Activated CD4-positive, alpha-beta T cell treated with anti-CD3 and anti-CD28 coated beads for 48 hours (primary cell): ENCODE results near the gene RARB.

Experiments
- DNase-seq: peaks from one replicate; pipeline ENCODE4 v3.0.0-alpha.2; 2020

RARB gene

DNA sequence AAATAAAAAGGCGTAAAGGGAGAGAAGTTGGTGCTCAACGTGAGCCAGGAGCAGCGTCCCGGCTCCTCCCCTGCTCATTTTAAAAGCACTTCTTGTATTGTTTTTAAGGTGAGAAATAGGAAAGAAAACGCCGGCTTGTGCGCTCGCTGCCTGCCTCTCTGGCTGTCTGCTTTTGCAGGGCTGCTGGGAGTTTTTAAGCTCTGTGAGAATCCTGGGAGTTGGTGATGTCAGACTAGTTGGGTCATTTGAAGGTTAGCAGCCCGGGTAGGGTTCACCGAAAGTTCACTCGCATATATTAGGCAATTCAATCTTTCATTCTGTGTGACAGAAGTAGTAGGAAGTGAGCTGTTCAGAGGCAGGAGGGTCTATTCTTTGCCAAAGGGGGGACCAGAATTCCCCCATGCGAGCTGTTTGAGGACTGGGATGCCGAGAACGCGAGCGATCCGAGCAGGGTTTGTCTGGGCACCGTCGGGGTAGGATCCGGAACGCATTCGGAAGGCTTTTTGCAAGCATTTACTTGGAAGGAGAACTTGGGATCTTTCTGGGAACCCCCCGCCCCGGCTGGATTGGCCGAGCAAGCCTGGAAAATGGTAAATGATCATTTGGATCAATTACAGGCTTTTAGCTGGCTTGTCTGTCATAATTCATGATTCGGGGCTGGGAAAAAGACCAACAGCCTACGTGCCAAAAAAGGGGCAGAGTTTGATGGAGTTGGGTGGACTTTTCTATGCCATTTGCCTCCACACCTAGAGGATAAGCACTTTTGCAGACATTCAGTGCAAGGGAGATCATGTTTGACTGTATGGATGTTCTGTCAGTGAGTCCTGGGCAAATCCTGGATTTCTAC is at the start of gene RARB:
Gene RARB (plus strand): TSS at position 322 of the 847 bp plus-strand sequence. CDS start 469 bp downstream, at position 791.
- no peak for DNase-seq

- no peak for DNase-seq
Measured at GRCh38 chr3:25378786-25379311, 49.2 kb upstream of the RARB start.

- DNase-seq = no peak
Measured at GRCh38 chr3:25380222-25380739, 47.8 kb upstream of the RARB start.

- DNase-seq = no peak
Measured at GRCh38 chr3:25381083-25381482, 47.0 kb upstream of the RARB start.

DNA sequence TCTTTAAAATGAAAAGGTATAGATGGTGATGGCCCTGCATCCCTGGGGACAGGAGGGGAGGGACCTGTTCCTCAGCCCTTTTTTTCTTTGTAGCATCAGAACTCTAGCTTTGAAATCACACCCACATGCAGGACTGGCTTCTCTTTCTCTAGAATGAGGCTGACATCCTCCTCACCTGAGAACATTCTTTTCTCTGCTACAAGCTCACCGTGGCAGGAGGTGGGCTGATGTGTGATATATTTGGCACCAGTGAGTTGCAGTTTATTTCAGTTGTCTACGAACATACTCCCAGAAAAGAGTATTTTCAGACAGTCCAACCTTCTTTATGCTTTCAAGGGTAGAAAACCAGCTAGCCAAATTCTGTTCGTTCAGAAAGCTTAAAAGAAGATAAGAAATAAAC is 43.6 kb upstream of the RARB start:
- no peak for DNase-seq

DNA sequence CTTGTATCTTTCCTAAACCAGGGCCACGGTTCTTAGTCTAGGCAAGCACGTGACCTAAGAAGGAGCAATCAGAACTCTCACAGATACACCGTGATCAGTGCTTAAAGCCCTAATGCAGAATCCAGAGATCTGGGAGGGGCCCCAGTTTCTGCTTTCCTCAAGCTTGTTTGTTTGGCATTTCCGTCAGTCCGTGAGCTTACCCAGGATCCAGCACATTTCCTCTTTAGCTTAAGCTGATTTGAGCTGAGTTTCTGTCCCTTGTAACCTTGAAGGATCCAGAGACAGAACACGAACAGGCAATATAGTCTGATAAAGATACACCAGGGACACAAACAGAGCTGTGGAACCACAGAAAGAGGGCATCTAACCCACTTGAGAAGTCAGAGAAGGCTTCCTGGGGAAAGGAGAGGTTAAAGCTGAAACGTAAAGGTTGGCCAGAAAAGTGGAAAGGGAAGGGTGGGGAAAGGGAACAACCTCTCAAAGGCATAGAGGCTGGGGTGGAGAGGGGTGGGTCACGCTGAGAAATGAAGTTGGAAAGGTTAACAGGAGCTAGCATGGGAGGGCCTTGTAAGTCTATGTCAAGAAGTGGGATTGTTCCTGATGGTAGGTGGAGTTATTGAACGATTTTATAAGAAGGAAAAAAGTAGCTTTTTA is 42.1 kb upstream of the RARB start:
- no peak for DNase-seq

- no peak for DNase-seq
Measured at GRCh38 chr3:25386686-25387255, 41.3 kb upstream of the RARB start.

DNA sequence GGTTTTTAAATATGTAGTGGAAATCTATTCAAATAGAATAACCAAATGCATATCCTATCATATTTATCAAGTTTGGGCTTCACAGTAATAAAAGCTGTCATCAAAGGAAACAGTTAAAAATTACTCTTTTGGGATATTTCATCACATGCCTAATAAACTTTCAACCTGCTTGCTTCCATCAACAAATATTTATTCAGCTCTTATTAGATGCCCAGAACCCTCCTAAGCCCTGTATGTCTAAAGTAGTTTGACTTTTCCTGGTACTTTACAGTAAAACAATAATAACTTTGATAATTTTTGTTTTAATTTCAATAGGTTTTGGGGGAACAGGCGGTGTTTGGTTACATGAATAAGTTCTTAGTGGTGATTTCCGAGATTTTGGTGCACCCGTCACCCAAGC is 37.5 kb upstream of the RARB start:
- no peak for DNase-seq

DNA sequence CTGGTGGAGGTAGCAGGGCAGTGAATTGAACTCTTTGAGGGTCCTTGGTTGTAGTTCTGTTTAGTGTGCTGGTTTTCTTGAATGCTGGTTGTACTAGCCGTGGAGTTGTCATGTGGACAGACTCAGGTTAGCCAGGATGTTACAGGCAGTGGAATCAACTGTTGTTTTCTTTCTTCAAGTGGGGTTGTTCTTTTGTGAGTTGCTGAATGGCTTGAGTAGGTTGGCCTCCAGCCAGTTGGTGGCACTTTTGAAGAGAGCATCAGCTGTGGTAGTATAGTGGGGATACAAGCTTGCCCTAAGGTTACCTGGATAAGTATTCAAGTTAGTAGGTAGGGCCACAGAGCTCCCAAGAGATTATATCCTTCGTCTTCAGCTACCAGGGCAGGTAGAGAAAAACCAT is 31.8 kb upstream of the RARB start:
- DNase-seq = no peak

DNA sequence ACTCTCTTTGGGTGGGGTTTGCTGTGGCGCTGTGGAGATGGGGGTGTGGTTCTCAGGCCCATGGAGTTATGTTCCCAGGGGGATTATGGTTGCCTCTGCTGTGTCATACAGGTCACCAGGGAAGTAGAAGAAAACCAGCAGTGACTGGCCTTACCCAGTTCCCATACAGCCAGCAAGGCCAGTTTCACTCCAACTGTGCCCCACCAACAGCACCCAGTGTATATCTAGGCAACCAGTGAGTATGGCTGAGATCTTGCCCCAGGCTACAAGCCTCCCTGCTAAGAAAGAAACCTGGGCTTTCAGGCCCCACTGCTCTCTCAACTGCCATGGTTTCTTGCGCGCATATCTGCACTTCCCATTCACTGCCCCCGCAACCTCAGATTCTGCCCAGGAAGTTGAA is 31.4 kb upstream of the RARB start:
- no peak for DNase-seq

DNA sequence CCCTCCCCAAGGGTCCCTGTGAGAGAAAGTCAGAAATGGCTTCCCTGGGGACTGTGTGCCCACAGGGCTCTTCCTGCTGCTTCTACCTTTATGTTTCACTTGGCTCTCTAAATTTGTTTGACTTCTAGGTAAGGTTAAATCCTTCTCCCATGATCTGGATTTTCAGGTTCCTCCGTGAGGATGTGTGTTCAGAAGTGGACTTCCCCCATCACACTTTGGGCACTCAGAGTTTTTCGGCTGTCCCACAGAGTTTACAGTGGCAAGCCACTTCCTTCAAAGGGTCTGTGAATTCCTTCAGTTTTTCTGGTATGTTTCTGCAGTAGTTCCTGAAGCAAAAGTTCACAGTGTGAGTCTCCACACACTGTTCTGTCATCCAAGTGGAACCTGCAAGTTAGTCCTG is 30.9 kb upstream of the RARB start:
- DNase-seq = no peak

GRCh38 chr3:25400587-25400986 is 27.5 kb upstream of the RARB start:
- DNase-seq = no peak

GRCh38 chr3:25403968-25404367 is 24.1 kb upstream of the RARB start:
- no peak for DNase-seq

DNA sequence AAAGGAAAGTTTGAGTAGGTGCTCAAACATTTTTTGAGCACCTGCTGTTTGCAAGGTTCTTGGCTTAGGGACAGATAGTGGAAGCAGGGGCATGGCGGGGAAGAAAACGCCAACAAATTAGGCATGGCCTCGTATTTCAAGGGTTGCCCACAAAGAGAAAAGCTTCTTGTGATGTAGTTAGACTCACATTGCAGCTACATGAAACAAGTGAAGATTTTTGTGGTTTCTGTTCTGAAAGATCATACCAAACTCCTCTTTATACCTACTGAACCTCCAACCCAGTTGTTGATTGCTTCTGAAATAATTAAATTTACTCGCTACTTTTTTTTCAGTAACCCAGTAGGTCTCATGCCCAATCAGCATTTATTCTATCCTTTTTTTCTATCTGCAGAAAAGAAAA is 23.5 kb upstream of the RARB start:
- DNase-seq = no peak

DNA sequence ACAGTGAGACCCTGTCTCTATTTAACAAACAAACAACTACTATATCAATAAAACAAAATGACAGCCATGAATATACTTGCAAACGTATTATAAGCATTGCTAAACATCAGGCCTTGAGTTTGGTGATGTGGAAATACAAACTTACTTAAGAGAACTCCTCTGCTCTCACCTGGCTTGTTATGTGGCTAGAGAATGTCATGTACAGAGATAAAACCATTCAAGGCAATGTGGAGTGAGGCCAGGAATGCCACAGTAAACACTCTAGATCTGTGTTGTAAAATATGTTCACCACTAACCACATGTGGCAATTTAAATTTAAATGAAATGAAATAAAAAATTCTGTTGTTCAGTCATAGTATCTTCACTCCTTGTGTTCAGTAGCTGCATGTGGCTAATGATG is 22.7 kb upstream of the RARB start:
- DNase-seq = no peak

DNA sequence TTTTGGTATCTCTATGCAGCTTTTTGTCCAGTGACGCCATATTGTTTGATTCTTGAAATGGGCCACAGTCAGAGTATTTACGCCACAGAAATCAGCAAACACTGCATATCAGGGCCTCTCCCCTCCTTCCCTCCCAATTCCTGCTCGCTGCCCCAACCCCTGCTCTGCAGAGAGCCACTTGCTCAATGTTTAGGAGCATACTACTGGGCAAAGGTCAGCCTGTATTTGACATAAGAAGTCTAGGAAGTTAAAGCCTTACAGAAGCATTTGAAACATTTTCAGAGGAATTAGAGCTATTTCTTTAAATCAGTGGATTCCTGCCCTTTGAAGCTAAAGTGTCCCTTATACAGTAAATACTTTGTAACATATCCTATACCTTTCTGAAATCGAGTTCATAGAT is 17.4 kb upstream of the RARB start:
- DNase-seq = no peak

DNA sequence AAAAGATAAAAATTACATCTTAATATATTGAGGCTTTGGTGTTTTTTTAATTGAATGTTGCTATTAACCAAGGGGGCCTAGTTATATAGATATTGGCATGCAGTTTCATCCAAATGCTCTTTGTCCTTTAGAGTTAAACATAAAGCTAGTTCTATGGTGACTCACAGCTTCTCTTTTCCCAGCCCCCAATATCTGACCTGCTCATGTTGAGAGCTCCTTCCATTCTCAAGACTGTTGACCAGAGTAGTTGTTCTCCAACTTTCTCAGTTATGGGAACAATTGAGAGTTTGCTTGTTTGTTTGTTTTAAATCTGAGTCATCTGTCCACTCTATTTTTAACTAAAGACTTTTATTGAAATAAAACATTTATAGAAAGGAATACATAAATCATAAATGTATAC is 15.8 kb upstream of the RARB start:
- DNase-seq = no peak

GRCh38 chr3:25416176-25416575 is 11.9 kb upstream of the RARB start:
- DNase-seq = no peak

GRCh38 chr3:25418596-25418995 is 9.5 kb upstream of the RARB start:
- DNase-seq = no peak

- no peak for DNase-seq
Measured at GRCh38 chr3:25419251-25419650, 8.8 kb upstream of the RARB start.

GRCh38 chr3:25420147-25420546 is 7.9 kb upstream of the RARB start:
- no peak for DNase-seq

GRCh38 chr3:25420885-25421284 is 7.2 kb upstream of the RARB start:
- no peak for DNase-seq

- DNase-seq = no peak
Measured at GRCh38 chr3:25421747-25422146, 6.3 kb upstream of the RARB start.
